ENCODE data around the gene FOXN1. TPM values are rescaled to one million over a fixed set of nuclear protein-coding genes. Genes with fewer than 3 reads are reported as not detected.

FOXN1 gene
- total and polyA plus RNA-seq, 2 of the 13 experiments (the other 11 are each of a cell fraction or from before 2014, with no cell fraction given) = 0.01 TPM; not detected in 1

GRCh38 chr17:28500712-28501379 lies 5.3 kb upstream of the FOXN1 start:
- no peaks in the 10 kb centered on the region for H3K9me3 ChIP-seq (ENCODE audit: low read length)
- TF ChIP-seq TBP (CRISPR knock-in tag; IDR thresholded peaks at IDR 0.05) (no peak), HDAC2 (CRISPR knock-in tag; IDR thresholded peaks at IDR 0.05) (no peak), MNT (IDR thresholded peaks at IDR 0.05) (0 out of 2 replicates have a peak, but pooled peaks have one; percentile 7), NR3C1 (CRISPR knock-in tag; IDR thresholded peaks at IDR 0.05) (no peak), PLSCR1 (CRISPR knock-in tag; IDR thresholded peaks at IDR 0.05; ENCODE audit: borderline replicate concordance) (no peak)
- H3K79me2 ChIP-seq (ENCODE audit: insufficient read depth, low read length) = no peaks in the 10 kb centered on the region
- H3K4me3 ChIP-seq (replicated peaks in 1 of 3; ENCODE audit: insufficient read depth in 1 of 3, low read depth in 2 of 3, low read length in 3 of 3) = no peak overlapping the region
- H2AFZ ChIP-seq (ENCODE audit: low read length) = no peak overlapping the region
- no peak overlapping the region for H3K27ac ChIP-seq (ENCODE audit: extremely low read length, insufficient read depth, low read length)
- intact Hi-C loops (cut with micrococcal nuclease; ENCODE audit: unreplicated experiment) (no loop called here), in situ Hi-C loops (cut with HindIII; ENCODE audit: extremely low pct_ligation_motif_present, low pct_unique_long_range_greater_than_20kb) (no loop called here)
- H3K36me3 ChIP-seq (replicated peaks in 1 of 2; ENCODE audit: control insufficient read depth in 1 of 2, insufficient read depth in 2 of 2, low read length in 2 of 2) = no peaks in the 10 kb centered on the region
- ChIA-PET POLR2A (no interaction called here), CTCF (ENCODE audit: low intra/inter-chr PET ratio, low total read pairs) (no interaction called here)
- no peak overlapping the region for H3K4me2 ChIP-seq (ENCODE audit: low read depth, low read length)
- H3K27me3 ChIP-seq (ENCODE audit: control insufficient read depth in 1 of 2, insufficient read depth in 2 of 2, low read length in 2 of 2) = peaks cover 1 to 31% of the 10 kb centered on the region in 2 experiments
- FAIRE-seq (no peak), ATAC-seq (no peak), DNase-seq (ENCODE audit: low spot score) (no peak)
- H4K20me1 ChIP-seq (ENCODE audit: insufficient read depth, low read length) = no peaks in the 10 kb centered on the region
- no peaks in the 10 kb centered on the region for H3K4me1 ChIP-seq (ENCODE audit: insufficient read depth, low read length)
- 18% methylated on average over 11 of the region's 13 CpGs for WGBS (ENCODE audit: low lambda C conversion rate)
- BruUV-seq (replicated peaks) = no TSS peak
- H3K9ac ChIP-seq (ENCODE audit: insufficient read depth, low read depth, low read length) = no peak overlapping the region

All from HepG2 (cell line).